GM12865 (cell line): ENCODE results near the gene NETO1.

Experiments
- DNase-seq: peaks from one replicate; pipeline ENCODE4 v3.0.0; 2010; ENCODE audit warnings: low read depth
- H3K4me3 ChIP-seq: 2 replicates; pipeline ENCODE4 v1.5.1; 2011; ENCODE audit warnings: mild to moderate bottlenecking, low read depth, low read length, control low read depth
- TF ChIP-seq, protein P1 (sequence below): IDR thresholded peaks from 2 replicates; pipeline ENCODE4 v1.5.1; 2011; ENCODE audit warnings: low read length, control low read depth, low read depth, inconsistent platforms; ENCODE audit not compliant: insufficient read depth; ENCODE audit errors: missing control alignments

Gene NETO1

DNA sequence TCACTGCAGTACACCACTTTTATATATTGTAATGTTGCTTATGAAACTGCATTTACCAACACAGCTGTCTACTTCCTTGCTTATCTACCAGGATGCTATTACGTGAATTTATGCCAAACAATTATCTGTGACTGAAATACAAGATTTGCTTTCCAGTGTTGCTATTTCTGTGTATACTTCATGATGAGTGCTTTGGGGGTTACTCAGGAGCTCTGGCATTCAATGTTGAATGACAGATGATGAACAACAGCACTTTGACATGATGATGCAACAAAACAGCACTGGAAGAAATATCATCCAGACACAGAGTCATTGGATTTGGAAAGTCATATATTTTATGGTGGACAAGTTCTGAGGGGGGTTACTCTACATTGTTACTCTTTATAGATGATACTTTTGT, 125.8 kb downstream of the NETO1 start:
- no peak for DNase-seq

GRCh38 chr18:72738136-72738535, 129.7 kb downstream of the NETO1 start:
- H3K4me3 ChIP-seq = no peak overlapping the region
- DNase-seq = no peak
- TF ChIP-seq, protein P1, sequence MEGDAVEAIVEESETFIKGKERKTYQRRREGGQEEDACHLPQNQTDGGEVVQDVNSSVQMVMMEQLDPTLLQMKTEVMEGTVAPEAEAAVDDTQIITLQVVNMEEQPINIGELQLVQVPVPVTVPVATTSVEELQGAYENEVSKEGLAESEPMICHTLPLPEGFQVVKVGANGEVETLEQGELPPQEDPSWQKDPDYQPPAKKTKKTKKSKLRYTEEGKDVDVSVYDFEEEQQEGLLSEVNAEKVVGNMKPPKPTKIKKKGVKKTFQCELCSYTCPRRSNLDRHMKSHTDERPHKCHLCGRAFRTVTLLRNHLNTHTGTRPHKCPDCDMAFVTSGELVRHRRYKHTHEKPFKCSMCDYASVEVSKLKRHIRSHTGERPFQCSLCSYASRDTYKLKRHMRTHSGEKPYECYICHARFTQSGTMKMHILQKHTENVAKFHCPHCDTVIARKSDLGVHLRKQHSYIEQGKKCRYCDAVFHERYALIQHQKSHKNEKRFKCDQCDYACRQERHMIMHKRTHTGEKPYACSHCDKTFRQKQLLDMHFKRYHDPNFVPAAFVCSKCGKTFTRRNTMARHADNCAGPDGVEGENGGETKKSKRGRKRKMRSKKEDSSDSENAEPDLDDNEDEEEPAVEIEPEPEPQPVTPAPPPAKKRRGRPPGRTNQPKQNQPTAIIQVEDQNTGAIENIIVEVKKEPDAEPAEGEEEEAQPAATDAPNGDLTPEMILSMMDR = no peak

More for the DNA sequence above, 125.8 kb downstream of the NETO1 start:
- TF ChIP-seq, protein P1 = no peak
- no peak overlapping the region for H3K4me3 ChIP-seq

DNA sequence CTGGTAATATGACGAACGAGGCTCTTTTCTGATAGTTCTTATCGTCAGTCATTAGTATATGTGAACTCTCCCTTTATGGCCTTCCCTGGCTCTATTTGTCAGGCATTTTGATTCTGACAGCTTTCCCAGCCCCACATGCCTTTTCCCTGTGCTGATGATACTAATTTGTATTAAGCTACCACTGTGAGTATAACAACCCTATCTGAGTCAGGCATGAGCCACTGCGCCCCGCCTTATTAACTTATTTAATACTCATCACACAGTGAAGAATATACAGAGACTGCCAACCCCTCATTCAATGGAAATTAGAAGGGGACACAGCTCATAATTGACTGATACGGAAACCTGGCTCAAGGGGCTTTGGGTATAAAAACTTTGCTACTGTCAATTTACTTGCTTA, 140.0 kb downstream of the NETO1 start:
- DNase-seq = no peak
- no peak overlapping the region for H3K4me3 ChIP-seq
- TF ChIP-seq, protein P1 = no peak

GRCh38 chr18:72727038-72727655, 140.6 kb downstream of the NETO1 start:
- H3K4me3 ChIP-seq = no peak overlapping the region
- no peak for DNase-seq

GRCh38 chr18:72726201-72726600, 141.6 kb downstream of the NETO1 start:
- TF ChIP-seq, protein P1 = no peak
- H3K4me3 ChIP-seq = no peak overlapping the region
- DNase-seq = no peak

More at GRCh38 chr18:72727038-72727655, 140.6 kb downstream of the NETO1 start:
- TF ChIP-seq, protein P1 = no peak

DNA sequence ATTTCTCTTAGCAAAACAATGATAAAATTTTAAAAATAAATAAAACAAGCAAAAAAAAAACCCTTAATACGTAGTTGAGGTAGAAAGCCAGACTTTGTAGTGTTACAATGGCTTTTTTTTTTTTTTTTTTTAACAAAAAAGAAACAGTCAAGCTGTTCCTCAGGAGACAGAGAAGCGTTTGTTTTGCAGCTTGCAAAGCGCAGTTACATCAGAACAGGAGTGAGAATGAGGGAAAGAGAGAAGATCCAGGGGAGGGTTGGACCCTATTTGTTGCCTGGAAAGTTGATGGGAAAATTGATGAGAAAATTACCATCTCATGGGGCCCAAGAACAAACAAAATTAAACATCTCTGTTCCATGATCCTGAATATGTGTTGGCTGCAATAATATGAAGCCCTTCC, 146.5 kb downstream of the NETO1 start:
- H3K4me3 ChIP-seq = no peak overlapping the region
- TF ChIP-seq, protein P1 = no peak
- no peak for DNase-seq

DNA sequence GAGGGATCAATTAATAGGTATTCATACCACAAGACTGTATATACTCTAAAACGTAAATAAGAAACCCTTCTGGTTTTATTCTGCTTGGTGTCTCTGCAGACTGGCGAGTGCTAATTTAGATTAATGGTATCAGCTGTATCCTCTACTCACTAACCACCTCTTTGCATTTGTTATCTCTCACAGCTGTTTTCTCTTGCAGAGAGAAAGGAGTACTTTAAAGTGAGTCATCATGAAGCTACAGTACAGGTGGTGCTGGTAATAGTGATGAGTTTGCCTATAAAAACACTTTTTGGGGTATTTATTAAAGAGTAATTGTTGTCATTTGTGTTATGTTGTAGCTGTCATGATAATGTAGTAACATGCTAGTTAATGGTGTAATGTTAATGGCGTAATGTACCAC, 147.7 kb downstream of the NETO1 start:
- no peak overlapping the region for H3K4me3 ChIP-seq
- TF ChIP-seq, protein P1 = no peak
- no peak for DNase-seq
